Suprapubic skin (tissue), 3 donors: ENCODE measurements around the gene LENEP.

Source experiments
- EP300 ChIP-seq: sonication (generic); formaldehyde crosslinking; IDR thresholded peaks from one replicate; pipeline ENCODE4 v1.6.1; 2017; ENCODE audit warnings: antibody characterized with exemption
- TF ChIP-seq, protein P1 (sequence below), 2 donors: fragments of 200-600 bp in 1 of 2; fragments of 450-650 bp in 1 of 2; sonication (generic) in 1 of 2; IDR thresholded peaks; one replicate each; pipeline ENCODE4 v1.5.1; 2016 to 2019; ENCODE audit warnings: antibody characterized with exemption in 2 of 2, mild to moderate bottlenecking in 1 of 2, moderate library complexity in 1 of 2

DNA sequence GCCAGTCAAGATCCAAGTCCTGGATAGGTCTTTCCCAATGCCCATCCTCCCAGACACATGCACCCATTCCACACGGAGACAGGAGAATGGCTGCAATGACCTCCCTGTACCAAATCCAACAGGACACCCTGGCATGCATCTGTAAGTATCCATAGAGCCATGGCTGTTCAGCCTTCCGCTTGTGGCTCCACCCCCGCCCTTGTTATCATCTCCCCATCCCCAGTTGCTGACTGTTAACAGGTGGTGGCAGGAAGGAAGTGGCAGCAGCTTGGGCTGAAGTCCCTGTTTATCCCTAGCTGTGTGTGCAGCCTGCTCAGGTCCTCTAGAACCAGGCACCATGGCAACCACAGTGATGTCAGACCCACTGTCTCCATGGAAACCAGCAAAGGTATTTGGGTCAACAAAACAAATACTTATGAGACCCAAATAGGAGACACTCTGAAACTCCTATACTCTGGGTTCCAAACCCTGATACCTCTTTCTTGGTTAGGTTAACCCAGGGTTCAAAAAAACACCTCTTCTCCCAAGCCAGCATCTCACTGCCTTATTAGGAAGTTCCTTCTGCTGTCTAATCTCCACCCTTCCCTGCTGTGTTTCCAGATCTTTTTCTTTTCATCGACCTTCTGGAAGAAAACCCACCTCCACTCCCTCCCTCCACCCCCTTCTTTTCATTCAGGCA, 38.2 kb upstream of the LENEP start:
- TF ChIP-seq, protein P1, sequence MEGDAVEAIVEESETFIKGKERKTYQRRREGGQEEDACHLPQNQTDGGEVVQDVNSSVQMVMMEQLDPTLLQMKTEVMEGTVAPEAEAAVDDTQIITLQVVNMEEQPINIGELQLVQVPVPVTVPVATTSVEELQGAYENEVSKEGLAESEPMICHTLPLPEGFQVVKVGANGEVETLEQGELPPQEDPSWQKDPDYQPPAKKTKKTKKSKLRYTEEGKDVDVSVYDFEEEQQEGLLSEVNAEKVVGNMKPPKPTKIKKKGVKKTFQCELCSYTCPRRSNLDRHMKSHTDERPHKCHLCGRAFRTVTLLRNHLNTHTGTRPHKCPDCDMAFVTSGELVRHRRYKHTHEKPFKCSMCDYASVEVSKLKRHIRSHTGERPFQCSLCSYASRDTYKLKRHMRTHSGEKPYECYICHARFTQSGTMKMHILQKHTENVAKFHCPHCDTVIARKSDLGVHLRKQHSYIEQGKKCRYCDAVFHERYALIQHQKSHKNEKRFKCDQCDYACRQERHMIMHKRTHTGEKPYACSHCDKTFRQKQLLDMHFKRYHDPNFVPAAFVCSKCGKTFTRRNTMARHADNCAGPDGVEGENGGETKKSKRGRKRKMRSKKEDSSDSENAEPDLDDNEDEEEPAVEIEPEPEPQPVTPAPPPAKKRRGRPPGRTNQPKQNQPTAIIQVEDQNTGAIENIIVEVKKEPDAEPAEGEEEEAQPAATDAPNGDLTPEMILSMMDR (IDR thresholded peaks at IDR 0.05): no peak
- no peak for TF ChIP-seq EP300
